Endothelial cell of umbilical vein (primary cell): Measurements from ENCODE around the gene NMT1.

Source experiments
- EZH2 ChIP-seq: IDR thresholded peaks from 2 replicates; pipeline ENCODE4 v1.6.1; 2012; ENCODE audit warnings: borderline replicate concordance, low read depth, mild to moderate bottlenecking, moderate library complexity, low read length, inconsistent platforms; ENCODE audit not compliant: severe bottlenecking
- JUN ChIP-seq: IDR thresholded peaks from 2 replicates; pipeline ENCODE4 v1.6.1; 2011; ENCODE audit warnings: borderline replicate concordance, low read depth; ENCODE audit not compliant: insufficient read length, insufficient read depth
- POLR2A ChIP-seq: IDR thresholded peaks from 2 replicates; pipeline ENCODE4 v1.6.1; 2012; ENCODE audit warnings: low read depth, mild to moderate bottlenecking, control low read depth, low read length
- POLR2AphosphoS5 ChIP-seq: IDR thresholded peaks from 2 replicates; pipeline ENCODE4 v1.6.1; 2012; ENCODE audit warnings: low read depth, mild to moderate bottlenecking, control low read depth, low read length, moderate library complexity; ENCODE audit not compliant: insufficient read depth
- TF ChIP-seq, protein P1 (sequence below), 2 donors: IDR thresholded peaks; 1 replicate in 1 of 2; 2 replicates in 1 of 2; pipeline ENCODE4 v1.5.1; 2011; ENCODE audit warnings: low read length in 2 of 2, mild to moderate bottlenecking in 2 of 2, moderate library complexity in 2 of 2, control low read depth in 1 of 2, inconsistent platforms in 1 of 2, low read depth in 1 of 2; ENCODE audit not compliant: insufficient read depth in 1 of 2; ENCODE audit errors: extremely low read depth in 1 of 2

GRCh38 chr17:45110676-45111611 is 49.8 kb downstream of the NMT1 start:
- TF ChIP-seq POLR2A = no peak
- TF ChIP-seq, protein P1, sequence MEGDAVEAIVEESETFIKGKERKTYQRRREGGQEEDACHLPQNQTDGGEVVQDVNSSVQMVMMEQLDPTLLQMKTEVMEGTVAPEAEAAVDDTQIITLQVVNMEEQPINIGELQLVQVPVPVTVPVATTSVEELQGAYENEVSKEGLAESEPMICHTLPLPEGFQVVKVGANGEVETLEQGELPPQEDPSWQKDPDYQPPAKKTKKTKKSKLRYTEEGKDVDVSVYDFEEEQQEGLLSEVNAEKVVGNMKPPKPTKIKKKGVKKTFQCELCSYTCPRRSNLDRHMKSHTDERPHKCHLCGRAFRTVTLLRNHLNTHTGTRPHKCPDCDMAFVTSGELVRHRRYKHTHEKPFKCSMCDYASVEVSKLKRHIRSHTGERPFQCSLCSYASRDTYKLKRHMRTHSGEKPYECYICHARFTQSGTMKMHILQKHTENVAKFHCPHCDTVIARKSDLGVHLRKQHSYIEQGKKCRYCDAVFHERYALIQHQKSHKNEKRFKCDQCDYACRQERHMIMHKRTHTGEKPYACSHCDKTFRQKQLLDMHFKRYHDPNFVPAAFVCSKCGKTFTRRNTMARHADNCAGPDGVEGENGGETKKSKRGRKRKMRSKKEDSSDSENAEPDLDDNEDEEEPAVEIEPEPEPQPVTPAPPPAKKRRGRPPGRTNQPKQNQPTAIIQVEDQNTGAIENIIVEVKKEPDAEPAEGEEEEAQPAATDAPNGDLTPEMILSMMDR (IDR thresholded peaks at IDR 0.05; ENCODE audit: extremely low read depth in 1 of 2, insufficient read depth in 1 of 2, low read depth in 1 of 2, low read length in 2 of 2) = no peak
- no peak for TF ChIP-seq POLR2AphosphoS5
- no peak for TF ChIP-seq EZH2
- TF ChIP-seq JUN = no peak
